HG03432 (cell line): ENCODE data around the gene TC2N.
"Not testable (repeated sequence)": the region's sequence is repeated elsewhere in the genome, so short reads cannot be mapped to it uniquely, and the experiment has no call there.

ENCODE experiments used
- ATAC-seq: cut with Tn5 transposase; IDR thresholded peaks from one replicate; pipeline ENCODE4 v1.9.1; 2021; ENCODE audit warnings: mild to moderate bottlenecking, moderate library complexity; ENCODE audit not compliant: unreplicated experiment

The TC2N gene

DNA sequence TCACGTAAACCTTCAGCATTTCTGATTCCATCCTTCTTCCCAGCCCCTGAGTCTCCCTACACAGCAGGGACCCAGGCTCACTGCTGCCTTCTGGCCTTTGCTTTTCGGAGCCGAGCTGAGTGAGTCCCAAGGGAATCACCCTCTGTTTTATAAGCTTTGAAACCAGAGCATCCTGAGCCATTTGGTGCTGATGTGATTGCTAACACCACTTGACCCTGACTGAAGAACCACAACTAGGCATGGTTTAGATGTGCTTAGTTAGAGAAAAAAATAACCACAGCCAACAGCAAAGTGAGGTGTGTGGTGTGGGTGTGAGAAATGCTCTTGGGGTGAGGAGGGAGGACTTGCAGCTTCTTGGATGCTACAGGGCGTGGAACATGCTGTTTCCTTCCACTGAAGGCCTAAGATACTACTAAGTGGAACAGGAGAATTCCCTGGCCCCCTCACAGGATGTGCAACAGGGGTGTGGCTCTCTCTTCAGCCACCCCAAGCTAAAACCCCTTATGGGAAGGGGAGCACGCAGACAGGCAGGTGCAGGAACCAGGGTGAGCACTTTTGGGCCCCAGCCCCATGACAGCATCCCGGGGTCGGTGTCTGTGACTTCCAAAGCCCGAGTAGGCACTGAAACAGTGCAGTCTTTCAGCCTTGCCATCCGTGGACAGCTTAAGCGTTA lies at the start of gene TC2N:
TC2N (minus strand) TSS at position 221 of the 673 bp plus-strand sequence. CDS start 53,767 bp downstream, outside the sequence.
- peak; percentile 58 for ATAC-seq

DNA sequence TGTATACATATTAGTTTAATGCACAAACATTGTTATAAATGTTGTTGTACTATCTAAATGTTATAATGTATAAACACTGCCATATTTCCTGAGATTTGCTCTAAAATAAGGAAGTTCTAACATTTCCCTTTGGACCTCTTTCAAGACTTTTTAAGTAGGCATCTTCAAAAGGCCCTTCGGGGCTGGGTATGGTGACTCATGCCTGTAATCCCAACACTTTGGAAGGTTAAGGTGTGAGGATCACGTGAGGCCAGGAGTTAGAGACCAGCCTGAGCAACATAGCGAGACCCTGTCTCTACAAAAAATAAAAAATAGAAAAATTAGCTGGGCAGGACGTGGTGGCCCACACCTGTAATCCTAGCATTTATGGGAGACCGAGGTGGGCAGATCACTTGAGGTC lies 44.7 kb upstream of the TC2N start:
- ATAC-seq: no peak

DNA sequence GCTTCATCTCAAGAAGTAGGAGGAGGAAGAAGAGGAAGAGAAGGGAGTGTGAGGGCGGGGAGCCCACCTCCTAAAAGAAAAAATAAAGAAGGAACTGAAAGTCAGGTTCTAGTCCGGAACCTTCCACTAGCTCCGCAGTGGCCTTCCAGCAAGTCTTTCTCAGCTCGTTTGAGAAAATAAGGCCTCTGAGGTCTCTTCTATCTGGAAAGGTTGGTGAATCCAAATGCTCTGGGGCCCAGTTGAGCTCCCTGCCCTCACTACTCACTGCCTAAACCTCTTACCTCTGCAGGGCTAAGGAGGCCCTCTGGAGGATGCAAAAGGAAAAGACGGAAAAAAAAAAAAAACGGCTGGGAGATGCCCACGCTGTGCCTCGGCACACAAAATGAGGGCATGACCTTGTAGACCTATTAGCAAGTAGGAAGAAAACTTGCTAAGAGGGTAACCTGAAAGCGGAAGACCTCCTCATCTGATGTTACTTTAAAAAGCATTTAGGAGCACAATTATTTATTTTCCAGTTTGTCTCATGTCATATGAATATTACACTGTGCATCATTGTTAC lies 44.2 kb upstream of the TC2N start:
- ATAC-seq: peak; percentile 57

DNA sequence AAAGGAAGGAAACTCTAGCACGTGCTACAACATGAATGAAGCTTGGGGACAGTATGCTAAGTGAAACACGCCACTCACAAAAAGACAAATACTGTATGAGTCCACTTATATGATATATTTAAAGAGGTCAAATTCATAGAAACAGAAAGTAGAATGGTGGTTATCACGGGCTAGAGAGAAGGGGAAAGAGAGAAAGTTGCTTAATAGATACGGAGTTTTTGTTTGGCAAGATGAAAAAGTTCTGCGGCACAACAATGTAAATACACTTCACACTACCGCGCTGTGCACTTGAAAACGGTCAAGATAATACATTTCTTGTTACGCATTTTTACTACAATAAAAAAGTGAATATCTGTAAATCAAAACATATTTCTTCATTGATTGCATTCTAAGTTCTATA lies 42.9 kb upstream of the TC2N start:
- no peak for ATAC-seq

DNA sequence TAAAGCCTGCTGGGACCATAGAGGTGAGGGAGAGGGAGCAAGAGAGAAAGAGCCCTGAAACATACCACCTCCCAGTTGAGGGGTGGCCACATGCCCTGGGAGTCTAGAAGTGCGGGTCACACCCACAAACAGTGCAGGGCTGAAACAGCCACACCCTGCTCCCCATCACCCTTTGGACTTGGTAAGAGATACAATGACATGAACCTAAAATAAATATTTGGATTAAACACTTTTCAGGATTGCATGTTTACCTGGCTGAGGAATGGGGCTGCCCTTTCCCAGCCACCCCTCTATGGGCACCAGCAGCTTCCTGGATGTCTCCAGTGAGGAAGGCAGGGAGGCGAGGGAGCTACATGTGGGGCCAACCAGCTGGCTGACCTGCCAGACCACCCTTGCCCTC lies 39.0 kb upstream of the TC2N start:
- ATAC-seq: no peak

DNA sequence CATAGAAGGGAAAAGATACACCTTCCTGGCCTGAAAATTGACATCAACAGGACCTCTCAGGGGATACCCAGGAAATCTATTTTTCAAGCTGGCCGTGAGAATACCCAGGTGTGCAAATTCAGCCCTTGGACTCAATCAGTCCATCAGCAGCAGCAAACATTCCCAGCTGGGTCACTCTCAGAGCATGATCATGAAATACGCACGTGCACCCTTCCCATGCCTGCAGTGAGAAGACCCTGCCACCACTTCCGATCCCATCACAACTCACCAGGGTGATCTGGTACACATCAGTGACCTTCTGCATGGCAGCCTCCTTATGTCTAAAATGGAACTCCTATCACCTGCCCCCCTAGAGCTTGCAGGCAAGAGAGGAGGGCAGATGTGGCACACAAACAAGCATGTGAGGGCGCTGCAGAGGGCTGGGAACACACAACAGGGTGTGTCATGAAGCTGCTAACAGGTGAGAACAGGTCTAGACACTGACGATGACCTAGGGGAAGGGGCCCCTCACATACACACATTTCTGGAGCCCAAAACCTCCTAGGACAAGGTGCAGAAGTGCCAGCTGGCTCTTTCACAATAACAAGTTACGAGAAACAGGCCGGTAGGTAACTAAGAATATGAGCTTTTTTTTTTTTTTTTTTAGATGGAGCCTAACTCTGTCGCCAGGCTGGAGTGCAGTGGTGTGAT lies 37.8 kb upstream of the TC2N start:
- no peak for ATAC-seq

DNA sequence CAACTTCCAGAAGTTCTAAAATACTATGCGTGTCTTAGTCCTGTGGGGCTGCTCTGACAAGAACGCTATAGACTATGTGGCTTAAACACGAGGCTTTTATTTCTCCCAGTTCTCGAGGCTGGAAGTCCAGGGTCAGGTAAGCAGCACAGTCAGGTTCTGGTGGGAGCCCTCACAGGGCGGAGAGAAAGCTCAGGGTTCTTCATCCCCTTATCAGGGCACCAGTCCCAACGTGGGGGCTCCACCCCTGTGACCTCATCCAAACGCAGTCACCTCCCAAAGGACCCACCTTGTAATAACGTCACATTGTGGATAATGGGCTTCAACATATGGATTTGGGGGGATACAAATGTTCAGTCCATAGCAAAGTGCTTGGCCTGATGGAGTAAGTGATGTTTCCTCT lies 37.1 kb upstream of the TC2N start:
- no peak for ATAC-seq

DNA sequence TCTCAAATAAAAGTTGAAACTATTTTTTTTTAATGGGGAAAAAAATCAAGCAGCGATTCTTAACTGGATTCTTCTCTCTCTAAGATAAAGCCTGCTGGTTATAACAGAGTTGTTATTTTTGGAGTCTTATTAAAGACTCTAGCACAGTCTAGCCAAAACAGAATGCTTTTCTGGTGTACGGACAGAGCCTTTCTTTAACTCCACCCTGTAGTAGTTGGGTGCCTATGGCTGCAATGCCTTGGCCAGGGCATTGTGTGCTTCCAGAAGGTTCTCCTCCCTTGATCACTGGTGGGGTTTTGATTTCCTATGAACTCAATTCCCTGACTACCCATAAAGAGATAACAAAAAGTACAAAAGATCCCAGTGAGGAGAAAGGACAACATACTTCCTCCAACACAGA lies 35.7 kb upstream of the TC2N start:
- ATAC-seq: no peak

DNA sequence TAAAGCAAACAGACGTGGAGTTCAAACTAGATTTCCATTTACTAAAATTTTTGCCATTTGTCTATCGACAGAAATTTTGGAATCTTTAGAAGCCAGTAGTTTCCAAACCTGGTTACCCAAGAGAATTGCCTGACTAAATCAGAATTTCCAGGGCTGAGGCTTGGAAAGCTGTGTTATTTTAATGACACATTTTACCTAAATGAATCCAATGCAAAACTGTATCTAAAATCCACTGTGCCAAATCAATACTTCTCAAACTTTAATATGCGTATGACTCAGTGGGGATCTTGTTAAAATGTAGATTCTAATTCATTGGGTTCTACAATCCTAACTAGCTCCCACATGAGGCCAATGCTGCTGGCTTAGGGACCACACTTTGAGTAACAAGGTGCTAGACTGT lies 35.0 kb upstream of the TC2N start:
- ATAC-seq: no peak

DNA sequence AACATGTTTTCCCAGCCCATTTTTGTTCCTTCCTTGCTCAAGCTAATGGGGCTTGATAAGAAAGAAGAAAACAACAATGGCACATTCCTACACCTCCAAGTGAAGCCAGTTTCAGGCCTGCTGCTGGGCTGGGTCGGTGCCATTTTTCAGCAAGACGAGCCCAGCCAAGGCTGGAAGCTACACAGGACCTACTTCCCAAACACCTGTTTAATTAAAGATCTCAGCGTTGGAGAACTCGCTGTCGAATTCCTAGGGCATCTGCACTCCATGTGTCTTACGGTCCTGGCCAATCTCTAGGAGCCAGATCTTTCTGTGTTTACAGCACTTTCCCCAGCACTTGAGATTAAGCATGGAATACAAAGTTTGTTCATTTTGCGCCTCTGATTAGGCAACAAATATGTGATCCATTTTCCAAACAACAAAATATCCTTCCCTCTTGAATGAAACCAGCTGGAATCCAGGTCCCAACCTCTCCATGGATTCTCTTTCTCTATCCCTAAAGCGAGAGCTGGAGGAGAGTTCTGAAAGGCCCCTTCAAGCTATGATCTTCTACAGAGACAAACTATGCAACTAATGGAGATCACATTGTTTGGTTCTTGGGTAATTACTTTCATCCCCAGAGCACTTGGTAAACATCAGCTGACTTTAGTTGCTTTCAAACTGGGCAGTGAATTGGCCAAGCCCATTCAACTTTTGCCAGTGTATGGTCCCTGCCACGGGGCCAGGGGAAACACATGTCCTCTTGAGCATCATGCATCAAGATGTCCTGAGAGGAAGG lies 34.3 kb upstream of the TC2N start:
- no peak for ATAC-seq

DNA sequence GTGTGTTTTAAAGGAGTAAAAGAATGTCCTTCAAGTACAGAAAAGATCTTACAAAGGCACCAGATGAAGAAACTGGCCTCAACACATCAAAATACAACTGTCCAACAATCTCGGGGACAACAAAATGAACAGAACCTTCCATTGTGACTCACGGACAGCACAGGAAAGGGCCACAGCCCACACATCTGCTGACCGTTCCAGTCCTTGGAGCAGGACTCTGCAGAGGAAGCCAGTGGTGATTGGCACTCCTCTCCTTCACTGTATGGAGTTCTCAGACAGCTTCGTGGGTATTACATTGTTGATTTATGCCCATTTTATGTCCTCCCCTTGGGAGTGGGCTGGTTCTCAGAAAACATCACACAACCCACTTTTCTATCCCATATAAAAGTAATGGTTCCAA lies 32.5 kb upstream of the TC2N start:
- ATAC-seq: no peak

DNA sequence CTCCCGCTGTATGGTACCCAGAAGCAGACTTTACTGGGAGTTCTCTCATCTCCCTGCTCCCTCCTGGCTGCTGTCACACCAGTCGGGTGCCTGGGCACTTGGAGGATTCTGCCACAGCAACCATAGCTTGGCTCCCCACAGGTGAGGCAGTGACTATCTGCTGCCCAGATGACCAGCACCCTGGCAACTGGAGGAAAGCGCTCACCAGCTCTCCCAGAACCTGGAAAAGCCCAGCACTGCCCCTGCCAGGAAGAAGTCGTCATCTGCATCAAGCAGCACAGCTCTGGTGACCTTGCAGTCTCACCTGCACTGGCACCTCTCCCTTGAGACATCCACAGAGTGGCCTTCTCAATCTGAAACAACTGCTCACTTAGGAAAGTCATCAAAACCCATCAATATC lies 31.9 kb upstream of the TC2N start:
- ATAC-seq: no peak

DNA sequence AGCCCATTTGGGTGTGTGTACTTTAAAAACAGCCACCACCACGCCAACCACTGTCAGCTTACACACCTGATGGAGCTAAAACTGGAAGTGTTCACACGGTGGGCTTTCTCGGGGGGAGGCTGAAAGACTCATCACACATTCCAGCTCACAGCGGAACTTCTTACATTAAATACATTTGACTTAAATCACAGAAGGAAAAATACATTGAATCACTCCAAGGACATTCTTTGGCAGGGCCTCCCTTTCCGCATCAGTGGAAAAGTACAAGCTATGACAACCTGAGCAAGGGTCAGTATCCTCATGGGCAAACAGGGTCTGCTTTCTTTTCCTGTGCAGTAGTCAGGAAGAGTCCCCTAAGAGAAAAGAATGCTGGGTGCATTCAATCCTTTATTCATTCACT lies 31.0 kb upstream of the TC2N start:
- no peak for ATAC-seq

DNA sequence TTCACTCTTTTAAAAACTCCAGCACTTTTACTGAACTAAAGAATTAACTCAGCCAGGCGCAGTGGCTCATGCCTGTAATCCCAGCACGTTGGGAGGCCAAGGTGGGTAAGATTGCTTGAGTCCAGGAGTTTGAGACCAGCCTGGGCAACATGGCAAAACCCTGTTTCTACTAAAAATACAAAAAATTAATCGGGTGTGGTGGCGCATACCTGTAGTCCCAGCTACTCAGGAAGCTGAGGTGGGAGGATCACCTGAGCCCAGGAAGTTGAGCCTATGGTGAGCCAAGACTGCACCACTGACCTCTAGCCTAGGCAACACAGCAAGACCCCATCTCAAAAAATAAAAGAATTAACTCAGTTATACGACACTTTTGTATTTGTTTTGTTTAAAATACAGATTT lies 30.4 kb upstream of the TC2N start:
- not testable (repeated sequence) for ATAC-seq

DNA sequence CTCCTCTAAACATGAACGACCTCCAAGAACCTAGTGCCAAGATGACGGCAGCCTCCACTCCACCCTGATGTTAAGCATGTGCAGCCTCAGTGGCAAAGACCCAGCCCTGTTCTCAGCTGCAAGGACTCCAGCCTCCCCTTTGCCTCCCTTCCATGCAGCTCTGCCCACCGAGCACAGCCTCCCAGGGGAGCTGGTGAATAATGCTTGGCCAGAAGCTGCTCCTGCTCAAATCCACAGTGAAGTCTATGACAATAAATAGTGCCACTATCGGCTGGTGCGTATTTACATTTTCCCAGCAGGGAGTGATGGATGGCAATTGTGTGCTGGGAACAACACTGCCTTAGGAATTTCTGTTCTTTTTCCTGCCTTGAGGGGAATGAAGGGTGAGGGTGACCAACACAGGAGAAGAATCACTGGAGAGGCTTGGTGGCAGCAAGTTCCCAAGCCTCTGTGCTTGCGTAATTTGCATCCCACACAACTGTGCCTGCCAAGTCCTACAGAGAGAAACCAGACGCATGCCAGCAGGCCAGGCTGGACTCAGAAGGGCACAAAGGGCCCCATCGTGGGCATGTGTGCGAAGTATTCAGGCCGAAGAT lies 29.9 kb upstream of the TC2N start:
- ATAC-seq: no peak

DNA sequence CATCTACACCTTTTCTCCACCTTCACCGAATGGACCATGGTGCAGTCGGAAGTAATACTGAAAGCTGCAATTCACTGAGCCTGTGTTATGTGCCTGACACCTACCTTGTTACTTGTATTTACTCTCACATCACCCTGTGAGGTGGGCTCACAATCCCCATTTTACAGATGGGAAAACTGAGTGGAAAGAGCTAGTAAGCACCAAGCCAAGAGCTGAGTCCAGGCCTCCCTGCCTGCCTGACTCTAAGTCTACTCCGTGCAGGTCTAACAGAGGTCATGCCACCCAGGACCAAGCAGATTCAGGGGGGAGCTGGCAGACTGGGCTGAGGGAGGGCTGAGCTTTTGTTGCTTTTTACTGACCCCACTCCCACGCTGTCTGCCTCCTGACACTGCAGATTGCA lies 29.1 kb upstream of the TC2N start:
- ATAC-seq: no peak

DNA sequence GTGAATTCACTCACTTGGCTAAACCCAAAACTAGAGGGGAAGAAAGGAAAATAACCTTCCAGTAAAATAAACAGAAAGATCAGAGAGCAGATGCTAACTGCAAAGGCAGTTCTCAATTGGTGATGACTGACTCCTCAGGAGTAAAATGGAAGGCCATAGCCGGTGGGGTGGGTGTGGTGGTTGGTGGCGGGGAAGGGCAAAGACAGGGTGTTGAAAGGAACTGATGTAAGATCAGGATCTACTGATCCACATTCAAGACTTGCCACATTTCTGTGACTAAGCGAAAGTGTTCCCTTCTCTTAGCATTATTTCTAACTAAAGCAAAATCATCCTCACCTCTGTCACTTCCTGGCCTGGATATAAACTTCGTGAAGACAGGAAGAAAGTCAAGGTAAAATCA lies 26.3 kb upstream of the TC2N start:
- ATAC-seq: no peak

DNA sequence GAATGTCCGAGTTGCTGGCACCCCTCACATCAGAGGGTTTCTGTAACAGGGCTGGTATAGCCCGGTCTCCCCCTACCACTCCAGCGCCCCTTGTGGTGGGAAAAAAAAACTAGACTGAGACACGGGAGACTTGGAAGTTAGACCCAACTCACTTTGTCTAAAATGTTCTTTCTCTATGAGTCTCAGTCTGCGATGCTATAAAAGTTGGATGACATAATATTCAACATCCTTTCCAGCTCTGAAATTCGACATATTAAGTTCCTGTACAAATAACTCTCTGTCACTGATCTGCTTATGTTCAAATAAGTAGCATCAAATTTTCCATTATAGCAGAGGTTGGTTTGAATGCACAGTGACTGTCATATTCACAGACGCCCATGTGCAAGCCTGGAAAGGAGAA lies 25.7 kb upstream of the TC2N start:
- peak; percentile 46 for ATAC-seq

DNA sequence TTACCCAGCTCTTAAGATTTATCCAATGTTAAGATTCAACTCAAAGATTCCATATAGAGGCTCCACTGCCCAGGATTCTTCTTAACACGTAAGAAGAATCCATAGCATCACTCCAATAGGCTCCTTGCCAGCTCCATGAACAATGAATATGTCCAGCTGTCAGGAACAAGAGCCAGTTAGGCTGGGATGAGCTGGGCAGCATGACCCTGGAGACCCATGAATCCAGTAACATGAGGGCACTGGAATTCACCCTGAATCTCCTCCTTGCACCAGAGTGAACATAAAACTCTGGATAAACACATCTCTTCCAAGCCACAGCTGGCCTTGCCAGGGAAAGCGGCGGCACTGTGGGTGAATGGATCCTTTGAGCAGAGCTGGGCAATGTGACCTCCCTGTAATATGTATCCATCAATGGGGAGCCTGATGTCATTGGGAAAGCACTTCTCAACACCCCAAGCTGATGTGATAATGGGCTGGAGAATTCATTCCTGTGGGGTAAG lies 24.4 kb upstream of the TC2N start:
- no peak for ATAC-seq

DNA sequence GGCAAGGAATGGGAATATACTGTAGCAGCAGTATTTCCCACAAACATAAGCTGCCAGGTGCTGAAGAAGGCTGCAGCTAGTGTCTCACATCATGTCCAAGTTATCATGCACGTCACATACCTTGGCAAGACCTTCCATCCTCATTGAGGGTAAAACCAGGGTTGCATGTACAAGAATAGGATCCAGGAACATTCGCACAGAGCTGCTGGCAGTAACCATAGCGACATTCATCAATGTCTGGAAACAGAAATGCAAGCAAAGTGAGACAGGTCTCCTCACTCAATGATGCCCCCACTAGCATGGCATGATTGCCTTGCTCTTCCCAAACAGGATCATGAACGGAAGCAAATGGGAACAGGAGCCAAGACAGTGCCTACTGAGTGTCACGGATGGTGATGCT lies 23.8 kb upstream of the TC2N start:
- no peak for ATAC-seq

DNA sequence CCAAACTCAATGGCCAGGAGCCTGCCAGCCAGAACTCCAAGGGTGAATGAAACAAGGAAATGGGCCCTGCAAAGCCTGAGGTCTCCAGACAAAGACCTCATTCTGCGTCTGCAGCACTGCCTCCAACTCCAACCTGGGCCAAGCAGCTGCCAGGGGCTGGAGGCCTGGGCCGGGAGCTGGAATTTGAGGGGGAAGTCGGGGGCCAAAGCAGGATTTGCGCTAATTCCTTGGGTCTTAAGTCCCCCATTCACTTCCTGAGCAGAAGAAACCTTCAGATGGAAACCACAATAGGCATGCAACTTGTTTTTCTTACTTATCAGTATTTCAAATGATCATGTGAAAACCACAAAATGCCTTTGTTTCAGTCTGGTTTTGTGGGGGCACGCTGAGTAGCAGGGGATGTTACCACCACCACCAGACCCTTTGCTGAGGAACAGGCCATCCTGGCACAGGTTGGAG lies 23.0 kb upstream of the TC2N start:
- ATAC-seq: no peak
